K562 (cell line): ENCODE measurements around the gene B4GALNT4. TPM values are rescaled to one million over a fixed set of nuclear protein-coding genes. Genes with fewer than 3 reads are reported as not detected.
A peak's percentile ranks its signal among the peaks of the same experiment; 100 is the strongest.

Source experiments
- CCNT2 ChIP-seq: IDR thresholded peaks from 2 replicates; pipeline ENCODE4 v1.6.1; 2011; ENCODE audit warnings: borderline replicate concordance, low read depth, mild to moderate bottlenecking, moderate library complexity, mixed read lengths, low read length; ENCODE audit not compliant: insufficient read length; ENCODE audit errors: extremely low read depth
- HDGF ChIP-seq: fragments of 450-650 bp; IDR thresholded peaks from 2 replicates; pipeline ENCODE4 v1.6.1; 2016
- HMG20B ChIP-seq: fragments of 250-450 bp; sonication (Bioruptor Pico); IDR thresholded peaks from 2 replicates; pipeline ENCODE4 v1.5.0; 2021; ENCODE audit warnings: mild to moderate bottlenecking
- MCM5 ChIP-seq: fragments of 450-650 bp; IDR thresholded peaks from 2 replicates; pipeline ENCODE4 v1.6.1; 2016; ENCODE audit warnings: low read depth
- MCM7 ChIP-seq, 2 experiments: fragments of 450-650 bp; IDR thresholded peaks; 2 replicates each; pipeline ENCODE4 v1.6.1; 2016 to 2018
- NFATC3 ChIP-seq: fragments of 450-650 bp; IDR thresholded peaks from 2 replicates; pipeline ENCODE4 v1.6.1; 2017; ENCODE audit warnings: mild to moderate bottlenecking
- NKRF ChIP-seq: fragments of 450-650 bp; IDR thresholded peaks from 2 replicates; pipeline ENCODE4 v1.6.1; 2016; ENCODE audit warnings: borderline replicate concordance
- PCBP2 ChIP-seq: fragments of 200-400 bp; formaldehyde crosslinking; IDR thresholded peaks from 2 replicates; pipeline ENCODE4 v1.6.1; 2018; ENCODE audit warnings: low read length, low read depth, mild to moderate bottlenecking, moderate library complexity; ENCODE audit not compliant: poor library complexity, severe bottlenecking
- SMARCE1 ChIP-seq: fragments of 450-650 bp; IDR thresholded peaks from 2 replicates; pipeline ENCODE4 v1.7.1; 2016; ENCODE audit warnings: mild to moderate bottlenecking
- SRSF7 ChIP-seq: fragments of 200-400 bp; formaldehyde crosslinking; optimal IDR thresholded peaks from 2 replicates; pipeline ENCODE3; 2017; ENCODE audit warnings: mild to moderate bottlenecking, low read depth, low read length
- THRAP3 ChIP-seq: fragments of 450-650 bp; IDR thresholded peaks from 2 replicates; pipeline ENCODE4 v1.6.1; 2016; ENCODE audit warnings: mild to moderate bottlenecking, inconsistent platforms, borderline replicate concordance
- U2AF2 ChIP-seq: fragments of 200-400 bp; formaldehyde crosslinking; optimal IDR thresholded peaks from 2 replicates; pipeline ENCODE3; 2017; ENCODE audit warnings: low read depth, mild to moderate bottlenecking, low read length
- UBTF ChIP-seq, 2 experiments: IDR thresholded peaks; 2 replicates each; pipeline ENCODE4 v1.6.1; 2012; ENCODE audit warnings: improper control_type of control experiment in 2 of 2, low read depth in 2 of 2, low read length in 2 of 2, borderline replicate concordance in 1 of 2
- ZNF175 ChIP-seq: fragments of 200-800 bp; sonication (Bioruptor generic); IDR thresholded peaks from 2 replicates; pipeline ENCODE4 v1.6.1; 2016; ENCODE audit warnings: low read depth, mild to moderate bottlenecking, missing genetic modification characterization, missing compliant biosample characterization
- ZNF217 ChIP-seq: sonication (generic); formaldehyde crosslinking; IDR thresholded peaks from 2 replicates; pipeline ENCODE4 v1.8.0; 2022; ENCODE audit warnings: mild to moderate bottlenecking, missing genetic modification reagents
- ZNF431 ChIP-seq: sonication (generic); formaldehyde crosslinking; IDR thresholded peaks from 2 replicates; pipeline ENCODE4 v1.8.0; 2022; ENCODE audit warnings: mild to moderate bottlenecking, missing genetic modification reagents
- ZNF584 ChIP-seq: fragments of 200-800 bp; sonication (Bioruptor generic); IDR thresholded peaks from 2 replicates; pipeline ENCODE4 v1.6.1; 2016; ENCODE audit warnings: low read depth, mild to moderate bottlenecking, missing genetic modification characterization, missing compliant biosample characterization
- ZNF586 ChIP-seq: fragments of 450-650 bp; formaldehyde crosslinking; conservative IDR thresholded peaks from 2 replicates; pipeline ENCODE4 v1.4.0; 2020; ENCODE audit warnings: mild to moderate bottlenecking, moderate library complexity
- ZNF696 ChIP-seq: fragments of 250-450 bp; sonication (Bioruptor Pico); conservative IDR thresholded peaks from 2 replicates; pipeline ENCODE4 v1.4.0; 2020; ENCODE audit warnings: mild to moderate bottlenecking, moderate library complexity
- polyA plus RNA-seq, 8 experiments: library from polyadenylated mRNA; depleted of rRNA in 4 of 8; stranded (reverse) in 5 of 8; unstranded in 3 of 8; fragments of >200 nt; fragmentation: Nextera tagmentation in 2 of 8; fragmentation: Illumina TruSeq in 1 of 8; extraction: Ambion mirVana in 2 of 8; extraction: Trizol in 1 of 8; gene quantifications; 2 replicates each; pipeline versions ENCODE4 v1.2.1 to v1.2.3, GENCODE V29; 2011 to 2014; ENCODE audit warnings: inconsistent platforms in 1 of 8, missing spikeins in 1 of 8
- total RNA-seq, 7 experiments: library from RNA; depleted of rRNA in 6 of 7; stranded (reverse); fragments of >200 nt in 6 of 7; fragmentation: Illumina TruSeq in 2 of 7; extraction: Trizol in 2 of 7; gene quantifications; 2 replicates each; pipeline versions ENCODE4 v1.2.1 to v1.2.3, GENCODE V29; 2011 to 2021; ENCODE audit warnings: low replicate concordance in 1 of 7
- TF ChIP-seq, protein P1 (sequence below): fragments of 450-650 bp; IDR thresholded peaks from 2 replicates; pipeline ENCODE4 v1.6.1; 2016; ENCODE audit warnings: low read depth, mild to moderate bottlenecking, moderate library complexity
- TF ChIP-seq, protein P2 (sequence below): fragments of 450-650 bp; formaldehyde crosslinking; IDR thresholded peaks from 2 replicates; pipeline ENCODE4 v1.4.0; 2020; ENCODE audit warnings: mild to moderate bottlenecking, moderate library complexity

B4GALNT4 gene
- total and polyA plus RNA-seq, 9 of the 15 experiments (the other 6 are each of a cell fraction or from before 2014, with no cell fraction given), result 0.20 to 37.1 (median 10.8) TPM; not detected in 1

DNA sequence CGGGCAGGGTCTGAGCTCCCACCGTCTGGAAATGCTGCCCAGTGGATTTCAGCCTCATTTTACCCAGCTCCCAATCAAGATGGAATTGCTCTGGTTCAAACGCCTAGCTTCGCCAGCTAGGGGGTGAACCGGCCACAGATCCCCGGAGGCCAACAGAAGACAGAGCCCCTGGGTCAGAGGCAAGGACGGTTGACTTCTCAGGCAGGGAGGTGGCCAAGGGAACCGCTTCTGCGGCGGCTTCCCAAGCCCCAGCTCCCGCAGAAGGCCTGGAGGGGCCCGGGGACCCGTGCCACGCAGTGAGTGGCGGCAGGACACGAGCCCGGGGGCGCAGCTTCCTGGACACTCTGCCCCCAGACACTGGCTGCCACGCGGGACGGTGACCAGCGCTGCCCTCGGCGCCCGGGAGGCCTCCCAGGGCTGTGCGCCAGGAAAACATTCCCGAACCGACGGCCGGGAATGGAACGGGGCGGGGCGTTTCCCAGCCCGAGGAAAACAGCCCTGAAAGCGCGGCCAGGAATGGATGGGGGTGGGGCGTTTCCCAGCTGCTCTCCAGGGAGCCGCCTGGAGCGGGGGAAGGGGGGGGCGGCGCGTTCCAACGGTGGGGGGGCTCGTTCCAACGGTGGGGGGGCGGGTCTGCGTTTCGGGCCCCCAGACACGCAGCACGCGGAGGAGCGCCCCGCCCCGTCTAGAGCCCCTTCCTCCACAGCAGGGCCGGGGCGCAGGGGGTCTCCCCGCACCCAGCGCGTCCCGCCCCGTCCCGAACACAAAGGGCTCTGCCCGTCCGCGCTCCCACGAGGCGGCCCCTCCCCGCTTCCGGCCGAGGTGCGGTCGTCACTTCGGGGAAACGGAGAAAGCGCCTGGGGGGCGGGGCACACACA lies 13.5 kb upstream of the B4GALNT4 start (continued):
- TF ChIP-seq PCBP2 (no peak), ZNF217 (CRISPR knock-in tag) (no peak), MCM5 (no peak), HDGF (no peak), ZNF175 (peak; percentile 90), U2AF2 (no peak), ZNF586 (CRISPR knock-in tag) (peak; percentile 31; the same call in 1 of the 2 replicates), ZNF584 (CRISPR knock-in tag) (peak; percentile 89), SRSF7 (no peak), HMG20B (CRISPR knock-in tag) (peak; percentile 54; the same call in 1 of the 2 replicates), ZNF696 (CRISPR knock-in tag) (no peak), NFATC3 (no peak), THRAP3 (no peak), CCNT2 (no peak), MCM7 (IDR thresholded peaks at IDR 0.05) (no peak), UBTF (IDR thresholded peaks at IDR 0.05; ENCODE audit: borderline replicate concordance in 1 of 2, low read depth in 2 of 2, low read length in 2 of 2) (0 out of 4 replicates have a peak, but pooled peaks of 1 of the 2 experiments have one; percentile 12), SMARCE1 (no peak), ZNF431 (CRISPR knock-in tag) (no peak), NKRF (no peak)
- TF ChIP-seq, protein P1, sequence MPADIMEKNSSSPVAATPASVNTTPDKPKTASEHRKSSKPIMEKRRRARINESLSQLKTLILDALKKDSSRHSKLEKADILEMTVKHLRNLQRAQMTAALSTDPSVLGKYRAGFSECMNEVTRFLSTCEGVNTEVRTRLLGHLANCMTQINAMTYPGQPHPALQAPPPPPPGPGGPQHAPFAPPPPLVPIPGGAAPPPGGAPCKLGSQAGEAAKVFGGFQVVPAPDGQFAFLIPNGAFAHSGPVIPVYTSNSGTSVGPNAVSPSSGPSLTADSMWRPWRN, result no peak
- TF ChIP-seq, protein P2, sequence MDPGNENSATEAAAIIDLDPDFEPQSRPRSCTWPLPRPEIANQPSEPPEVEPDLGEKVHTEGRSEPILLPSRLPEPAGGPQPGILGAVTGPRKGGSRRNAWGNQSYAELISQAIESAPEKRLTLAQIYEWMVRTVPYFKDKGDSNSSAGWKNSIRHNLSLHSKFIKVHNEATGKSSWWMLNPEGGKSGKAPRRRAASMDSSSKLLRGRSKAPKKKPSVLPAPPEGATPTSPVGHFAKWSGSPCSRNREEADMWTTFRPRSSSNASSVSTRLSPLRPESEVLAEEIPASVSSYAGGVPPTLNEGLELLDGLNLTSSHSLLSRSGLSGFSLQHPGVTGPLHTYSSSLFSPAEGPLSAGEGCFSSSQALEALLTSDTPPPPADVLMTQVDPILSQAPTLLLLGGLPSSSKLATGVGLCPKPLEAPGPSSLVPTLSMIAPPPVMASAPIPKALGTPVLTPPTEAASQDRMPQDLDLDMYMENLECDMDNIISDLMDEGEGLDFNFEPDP (CRISPR knock-in tag), result peak; percentile 61
